ENCODE results near the gene U2AF1. TPM values are rescaled to one million over a fixed set of nuclear protein-coding genes. Genes with fewer than 3 reads are reported as not detected.
"Not testable (repeated sequence)": the region's sequence is repeated elsewhere in the genome, so short reads cannot be mapped to it uniquely, and the experiment has no call there.

Gene U2AF1
- total RNA-seq, 4 donors from 2014 or later = 39.0 to 50.1 (median 45.1) TPM

DNA sequence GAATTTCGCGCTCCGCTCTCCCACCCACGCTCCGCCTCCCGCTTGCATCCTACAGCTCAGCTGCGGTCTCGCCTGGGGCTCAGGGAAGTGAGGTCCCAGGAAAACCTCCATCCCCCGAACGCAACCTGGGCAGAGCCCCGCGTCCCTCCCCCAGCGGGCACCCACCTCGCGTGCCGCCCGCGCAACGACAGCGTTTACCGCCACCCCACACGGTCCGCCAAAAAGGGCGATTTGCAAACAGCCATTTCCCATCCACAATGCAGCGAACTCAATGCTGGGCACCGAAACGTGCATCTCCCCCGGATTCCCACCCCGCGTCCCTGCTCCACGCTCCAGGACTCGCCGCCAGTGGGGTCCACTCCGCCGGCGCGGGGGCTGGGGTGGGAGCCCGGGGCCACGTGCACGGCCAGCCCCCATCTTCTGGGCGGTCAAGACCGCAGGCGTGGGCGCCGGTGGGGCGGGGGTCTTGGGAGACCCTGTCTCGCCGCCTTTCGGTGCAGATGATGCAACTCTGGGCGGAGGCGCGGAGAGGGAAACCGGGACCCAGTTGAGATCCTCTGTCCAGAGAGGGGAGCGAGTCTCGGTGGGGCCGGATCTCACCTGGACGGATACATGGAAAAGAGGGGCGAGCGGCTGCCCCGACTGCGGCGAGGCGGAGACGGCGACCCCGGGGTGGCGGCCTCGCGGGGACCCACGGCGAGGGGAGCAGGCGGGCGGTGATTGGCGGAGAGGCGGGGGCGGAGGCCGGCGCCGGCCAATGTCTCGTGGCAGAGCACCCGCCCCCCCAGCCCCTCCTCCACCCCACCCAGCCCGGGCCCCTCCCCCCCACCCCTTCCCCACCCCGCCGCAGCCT, 32.0 kb downstream of the U2AF1 start, which contains the start of gene CBS:
CBS (minus strand) TSS at position 666 of the 853 bp plus-strand sequence. CDS start 3,642 bp downstream, outside the sequence.
- H3K4me3 ChIP-seq; H3K9me3 ChIP-seq; intact Hi-C loops (cut with DNase I); H3K4me1 ChIP-seq; DNase-seq (ENCODE audit: extremely low spot score); H3K27ac ChIP-seq (replicated peaks in 1 of 4); H3K27me3 ChIP-seq; H3K36me3 ChIP-seq: not testable (repeated sequence)
- no CpG with 5 or more reads among the region's 84 CpGs for WGBS

GRCh38 chr21:43074401-43075169, 32.8 kb downstream of the U2AF1 start:
- H3K27ac ChIP-seq (replicated peaks in 1 of 4); H3K4me3 ChIP-seq; H3K36me3 ChIP-seq; H3K4me1 ChIP-seq; H3K27me3 ChIP-seq; H3K9me3 ChIP-seq; DNase-seq (ENCODE audit: extremely low spot score); intact Hi-C loops (cut with DNase I): not testable (repeated sequence)
- WGBS = no CpG with 5 or more reads among the region's 74 CpGs

DNA sequence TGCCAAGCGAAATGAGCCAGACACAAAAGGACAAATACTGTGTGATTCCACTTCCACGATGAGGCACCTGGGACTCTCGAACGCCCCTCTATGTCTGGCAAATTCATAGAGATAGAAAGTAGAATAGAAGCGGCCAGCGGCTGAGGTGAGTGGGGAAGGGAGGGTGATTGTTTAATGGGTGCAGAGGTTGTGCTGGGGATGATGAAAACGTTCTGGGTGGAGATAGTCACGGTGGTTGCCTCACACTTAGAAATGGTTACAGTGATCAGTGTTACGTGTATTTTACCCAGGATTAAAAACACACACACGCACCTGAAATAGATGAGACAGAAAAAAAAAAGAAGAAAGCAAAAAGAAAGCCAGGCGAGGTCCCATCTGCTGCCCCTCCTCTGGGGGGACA, 34.6 kb downstream of the U2AF1 start:
- H3K4me1 ChIP-seq; H3K27ac ChIP-seq (replicated peaks in 1 of 4); intact Hi-C loops (cut with DNase I); H3K9me3 ChIP-seq; H3K36me3 ChIP-seq; DNase-seq (ENCODE audit: extremely low spot score); H3K27me3 ChIP-seq; H3K4me3 ChIP-seq: not testable (repeated sequence)
- WGBS = no CpG with 5 or more reads among the region's 11 CpGs

GRCh38 chr21:43069682-43070081, 37.7 kb downstream of the U2AF1 start:
- H3K27me3 ChIP-seq; H3K4me1 ChIP-seq; H3K4me3 ChIP-seq; intact Hi-C loops (cut with DNase I); DNase-seq (ENCODE audit: extremely low spot score); H3K27ac ChIP-seq (replicated peaks in 1 of 4); H3K36me3 ChIP-seq; H3K9me3 ChIP-seq: not testable (repeated sequence)
- no CpG with 5 or more reads among the region's 10 CpGs for WGBS

DNA sequence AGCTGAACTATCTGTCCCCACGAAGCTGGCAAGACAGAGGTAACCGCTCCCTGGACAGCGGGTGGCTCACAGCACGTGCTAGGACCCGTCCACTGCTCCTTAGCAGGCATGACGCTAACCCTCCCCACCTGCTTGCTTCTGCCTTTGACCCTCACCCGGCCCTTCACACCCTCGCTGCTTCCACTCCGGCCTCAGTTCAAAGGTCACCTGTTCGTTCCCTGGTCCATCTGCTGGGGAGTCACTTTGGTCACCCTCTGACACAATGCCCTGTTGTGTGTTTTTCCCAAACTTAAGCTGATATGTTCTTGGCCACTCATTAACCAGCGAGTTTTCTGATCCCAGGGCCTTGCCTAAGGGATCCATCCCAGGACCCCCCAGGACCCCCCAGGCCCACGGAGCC, 39.3 kb downstream of the U2AF1 start:
- intact Hi-C loops (cut with DNase I); H3K27me3 ChIP-seq: not testable (repeated sequence)
- WGBS = no CpG with 5 or more reads among the region's 12 CpGs

GRCh38 chr21:43066690-43067089, 40.7 kb downstream of the U2AF1 start:
- H3K4me3 ChIP-seq; intact Hi-C loops (cut with DNase I); H3K27ac ChIP-seq (replicated peaks in 1 of 4); H3K27me3 ChIP-seq; H3K4me1 ChIP-seq; H3K36me3 ChIP-seq; H3K9me3 ChIP-seq; DNase-seq (ENCODE audit: extremely low spot score): not testable (repeated sequence)
- WGBS = 89% methylated on average over 8 of the region's 12 CpGs

More for the DNA sequence above, 39.3 kb downstream of the U2AF1 start:
- not testable (repeated sequence) for H3K36me3 ChIP-seq; H3K9me3 ChIP-seq; H3K4me3 ChIP-seq; DNase-seq (ENCODE audit: extremely low spot score); H3K4me1 ChIP-seq; H3K27ac ChIP-seq (replicated peaks in 1 of 4)

DNA sequence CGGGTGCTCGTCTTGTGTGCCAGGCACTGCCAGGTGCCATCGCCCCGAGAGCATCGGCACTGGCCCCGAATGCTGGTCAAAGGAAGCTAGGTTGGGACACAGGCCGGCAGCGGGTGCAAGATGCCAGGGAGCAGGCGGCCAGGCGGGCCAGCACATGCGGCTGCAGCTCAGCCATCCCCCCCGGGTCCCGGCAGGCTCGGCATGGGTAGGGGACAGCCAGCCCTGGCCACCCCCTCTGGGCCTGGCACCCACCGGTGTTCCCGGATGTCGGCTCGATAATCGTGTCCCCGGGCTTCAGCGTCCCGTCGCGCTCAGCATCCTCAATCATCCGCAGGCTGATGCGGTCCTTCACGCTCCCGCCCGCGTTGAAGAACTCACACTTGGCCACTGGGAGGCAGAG, 41.4 kb downstream of the U2AF1 start:
- H3K27ac ChIP-seq (replicated peaks in 1 of 4); H3K27me3 ChIP-seq; H3K9me3 ChIP-seq; H3K4me3 ChIP-seq; H3K4me1 ChIP-seq; DNase-seq (ENCODE audit: extremely low spot score); H3K36me3 ChIP-seq; intact Hi-C loops (cut with DNase I): not testable (repeated sequence)
- WGBS = no CpG with 5 or more reads among the region's 30 CpGs

- H3K4me1 ChIP-seq; H3K27ac ChIP-seq (replicated peaks in 1 of 4); DNase-seq (ENCODE audit: extremely low spot score); intact Hi-C loops (cut with DNase I); H3K36me3 ChIP-seq; H3K4me3 ChIP-seq; H3K27me3 ChIP-seq; H3K9me3 ChIP-seq: not testable (repeated sequence)
- WGBS = no CpG with 5 or more reads among the region's 22 CpGs
Observed at GRCh38 chr21:43064265-43064917, 43.0 kb downstream of the U2AF1 start.

DNA sequence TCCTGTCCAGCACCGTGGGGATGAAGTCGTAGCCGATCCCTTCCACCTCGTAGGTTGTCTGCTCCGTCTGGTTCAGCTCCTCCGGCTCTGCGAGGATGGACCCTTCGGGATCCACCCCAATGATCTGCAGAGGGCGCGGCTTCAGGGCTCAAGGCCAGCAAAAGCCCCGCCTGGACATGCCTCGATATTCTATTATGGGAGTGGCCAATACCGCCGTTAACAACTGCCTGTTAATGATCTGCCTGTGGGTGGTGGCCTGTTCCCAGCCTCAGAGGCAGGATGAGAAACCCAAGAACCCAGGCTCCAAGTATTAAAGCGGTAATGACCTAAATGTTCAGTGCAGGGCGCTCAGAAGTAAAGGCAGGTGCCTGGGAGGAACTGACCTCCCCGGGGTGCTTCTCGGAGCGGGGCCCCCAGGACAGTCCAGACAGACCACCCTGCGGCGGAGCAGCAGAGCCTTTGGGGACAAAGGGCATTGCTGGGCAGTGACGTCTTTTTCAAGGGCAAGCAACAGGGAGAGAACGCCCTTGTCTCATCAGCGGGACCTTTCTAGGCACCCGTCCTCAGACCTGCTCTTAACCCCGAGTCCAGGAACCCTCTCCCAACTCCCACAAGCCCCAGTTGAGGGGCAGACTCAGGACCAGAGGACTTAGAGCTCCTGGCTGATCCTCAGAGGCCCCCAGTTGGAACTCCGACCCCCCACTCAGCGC, 44.3 kb downstream of the U2AF1 start:
- H3K36me3 ChIP-seq; H3K4me1 ChIP-seq; H3K27me3 ChIP-seq; H3K27ac ChIP-seq (replicated peaks in 1 of 4); H3K9me3 ChIP-seq; intact Hi-C loops (cut with DNase I); H3K4me3 ChIP-seq; DNase-seq (ENCODE audit: extremely low spot score): not testable (repeated sequence)
- no CpG with 5 or more reads among the region's 28 CpGs for WGBS

GRCh38 chr21:43053112-43053511, 54.3 kb downstream of the U2AF1 start:
- H3K36me3 ChIP-seq; H3K27me3 ChIP-seq; H3K9me3 ChIP-seq; intact Hi-C loops (cut with DNase I); H3K4me3 ChIP-seq; H3K27ac ChIP-seq (replicated peaks in 1 of 4); H3K4me1 ChIP-seq; DNase-seq (ENCODE audit: extremely low spot score): not testable (repeated sequence)
- no CpG with 5 or more reads among the region's 13 CpGs for WGBS

- H3K4me3 ChIP-seq; H3K9me3 ChIP-seq; H3K36me3 ChIP-seq; DNase-seq (ENCODE audit: extremely low spot score); intact Hi-C loops (cut with DNase I); H3K27me3 ChIP-seq; H3K4me1 ChIP-seq; H3K27ac ChIP-seq (replicated peaks in 1 of 4): not testable (repeated sequence)
- whole genome bisulfite sequencing = 90% methylated on average over 2 of the region's 21 CpGs
Observed at GRCh38 chr21:43045876-43046821, 61.2 kb downstream of the U2AF1 start.

Measured in esophagus muscularis mucosa (tissue), 4 donors.